ENCODE results near the gene SCRG1.

- TF ChIP-seq CTCF (IDR thresholded peaks at IDR 0.05), result no peak
- no peak for TF ChIP-seq POLR2AphosphoS5 (IDR thresholded peaks at IDR 0.05)
Measured at GRCh38 chr4:173362666-173363065, 36.2 kb downstream of the SCRG1 start.
